C4-2B (cell line): ENCODE data around the gene SMOC2.

Experiments used
- CTCF ChIP-seq: fragments of 450-650 bp; conservative IDR thresholded peaks from 2 replicates; pipeline ENCODE4 v1.5.1; 2017; ENCODE audit warnings: mild to moderate bottlenecking
- ZFX ChIP-seq: fragments of 450-650 bp; IDR thresholded peaks from 2 replicates; pipeline ENCODE4 v1.6.1; 2017

DNA sequence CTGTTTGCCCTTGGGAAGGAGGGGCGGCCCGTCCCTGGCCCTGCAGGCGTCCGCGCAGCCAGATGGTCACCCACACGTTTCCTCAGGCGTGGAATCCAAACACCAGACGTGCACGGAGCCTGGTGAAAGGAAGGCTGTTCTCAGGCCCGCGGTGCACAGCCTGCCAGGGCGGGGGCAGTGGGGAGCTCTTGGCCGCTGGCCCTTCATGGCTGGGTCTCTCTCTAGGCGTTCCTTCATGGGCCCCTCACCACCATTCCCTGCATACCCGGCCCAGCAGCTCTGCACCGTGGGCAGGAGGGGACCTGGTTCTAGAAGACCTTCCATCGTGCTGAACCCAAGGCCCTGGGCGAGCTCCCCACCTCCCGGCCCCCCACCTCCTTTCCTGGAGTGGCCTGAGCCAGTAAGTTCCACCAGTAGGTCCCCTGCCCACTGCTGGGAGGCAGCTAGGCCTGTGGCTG is 30.4 kb upstream of the SMOC2 start:
- TF ChIP-seq CTCF (no peak), ZFX (no peak)
